Brain microvascular endothelial cell (primary cell): ENCODE results near the gene SRRT.

Experiments
- DNase-seq: peaks from one replicate; pipeline ENCODE4 v3.0.0-alpha.2; 2020
- H3K27ac ChIP-seq: fragments of 250-450 bp; sonication (Bioruptor Pico); 2 replicates; pipeline ENCODE4 v1.5.1; 2020; ENCODE audit warnings: mild to moderate bottlenecking, moderate library complexity
- H3K27me3 ChIP-seq: fragments of 250-450 bp; sonication (Bioruptor Pico); replicated peaks from 2 replicates; pipeline ENCODE4 v1.5.1; 2020; ENCODE audit warnings: mild to moderate bottlenecking
- H3K36me3 ChIP-seq: fragments of 250-450 bp; sonication (Bioruptor Pico); replicated peaks from 2 replicates; pipeline ENCODE4 v1.5.1; 2020; ENCODE audit warnings: mild to moderate bottlenecking
- H3K4me3 ChIP-seq: 2 replicates; pipeline ENCODE4 v1.5.1; 2011; ENCODE audit warnings: low read depth, mild to moderate bottlenecking, control low read depth, low read length, moderate library complexity
- in situ Hi-C: cut with HindIII; loops from 2 replicates; pipeline ENCODE4 v1.10.0; 2017; ENCODE audit warnings: low sequenced_read_pairs, low pct_ligation_motif_present
- TF ChIP-seq, protein P1 (sequence below): IDR thresholded peaks from 2 replicates; pipeline ENCODE4 v1.5.1; 2011; ENCODE audit warnings: low read depth, mild to moderate bottlenecking, moderate library complexity, low read length, control low read depth, inconsistent platforms; ENCODE audit errors: missing control alignments

SRRT gene

DNA sequence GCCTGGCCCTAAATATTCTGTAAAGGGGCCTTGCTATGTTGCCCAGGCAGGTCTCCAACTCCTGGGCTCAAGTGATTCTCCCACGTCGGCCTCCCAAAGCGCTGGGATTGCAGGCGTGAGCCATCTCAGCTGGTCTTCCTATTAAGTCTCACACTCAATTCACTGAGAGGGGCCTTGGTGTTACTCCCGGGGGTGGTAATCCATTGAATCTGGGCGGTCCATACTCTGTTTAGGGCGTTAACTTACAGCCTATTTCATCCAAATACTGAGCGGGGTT is 665 bp upstream of the SRRT start:
- peaks cover 50% of the 10 kb centered on the region for H3K36me3 ChIP-seq
- peak overlapping the region; percentile 89 for H3K4me3 ChIP-seq
- in situ Hi-C loops = no loop called here
- peak overlapping the region; percentile 86 for H3K27ac ChIP-seq
- TF ChIP-seq, protein P1, sequence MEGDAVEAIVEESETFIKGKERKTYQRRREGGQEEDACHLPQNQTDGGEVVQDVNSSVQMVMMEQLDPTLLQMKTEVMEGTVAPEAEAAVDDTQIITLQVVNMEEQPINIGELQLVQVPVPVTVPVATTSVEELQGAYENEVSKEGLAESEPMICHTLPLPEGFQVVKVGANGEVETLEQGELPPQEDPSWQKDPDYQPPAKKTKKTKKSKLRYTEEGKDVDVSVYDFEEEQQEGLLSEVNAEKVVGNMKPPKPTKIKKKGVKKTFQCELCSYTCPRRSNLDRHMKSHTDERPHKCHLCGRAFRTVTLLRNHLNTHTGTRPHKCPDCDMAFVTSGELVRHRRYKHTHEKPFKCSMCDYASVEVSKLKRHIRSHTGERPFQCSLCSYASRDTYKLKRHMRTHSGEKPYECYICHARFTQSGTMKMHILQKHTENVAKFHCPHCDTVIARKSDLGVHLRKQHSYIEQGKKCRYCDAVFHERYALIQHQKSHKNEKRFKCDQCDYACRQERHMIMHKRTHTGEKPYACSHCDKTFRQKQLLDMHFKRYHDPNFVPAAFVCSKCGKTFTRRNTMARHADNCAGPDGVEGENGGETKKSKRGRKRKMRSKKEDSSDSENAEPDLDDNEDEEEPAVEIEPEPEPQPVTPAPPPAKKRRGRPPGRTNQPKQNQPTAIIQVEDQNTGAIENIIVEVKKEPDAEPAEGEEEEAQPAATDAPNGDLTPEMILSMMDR = no peak
- DNase-seq = no peak
- no peaks in the 10 kb centered on the region for H3K27me3 ChIP-seq

DNA sequence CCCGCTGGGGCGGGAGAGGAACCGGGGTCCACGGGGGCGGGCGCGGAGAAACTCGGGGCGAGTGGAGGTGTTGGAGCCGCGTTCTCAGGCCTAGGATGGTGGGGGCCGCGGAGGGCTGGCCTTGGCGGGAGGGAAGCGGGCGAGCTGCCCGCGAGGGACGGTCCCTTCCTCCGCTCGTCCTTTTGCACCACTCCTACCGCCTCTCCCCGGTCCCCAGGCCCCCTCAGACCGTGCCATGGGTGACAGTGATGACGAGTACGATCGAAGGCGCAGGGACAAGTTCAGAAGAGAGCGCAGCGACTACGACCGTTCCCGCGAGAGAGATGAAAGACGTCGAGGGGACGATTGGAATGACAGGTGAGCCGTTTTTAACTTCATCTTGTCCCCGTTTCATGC is 451 bp downstream of the SRRT start:
- TF ChIP-seq, protein P1 = no peak
- H3K27me3 ChIP-seq = no peaks in the 10 kb centered on the region
- peak overlapping the region; percentile 89 for H3K4me3 ChIP-seq
- peaks cover 47% of the 10 kb centered on the region for H3K36me3 ChIP-seq
- no peak for DNase-seq
- H3K27ac ChIP-seq = peak overlapping the region; percentile 86
- in situ Hi-C loops = no loop called here

DNA sequence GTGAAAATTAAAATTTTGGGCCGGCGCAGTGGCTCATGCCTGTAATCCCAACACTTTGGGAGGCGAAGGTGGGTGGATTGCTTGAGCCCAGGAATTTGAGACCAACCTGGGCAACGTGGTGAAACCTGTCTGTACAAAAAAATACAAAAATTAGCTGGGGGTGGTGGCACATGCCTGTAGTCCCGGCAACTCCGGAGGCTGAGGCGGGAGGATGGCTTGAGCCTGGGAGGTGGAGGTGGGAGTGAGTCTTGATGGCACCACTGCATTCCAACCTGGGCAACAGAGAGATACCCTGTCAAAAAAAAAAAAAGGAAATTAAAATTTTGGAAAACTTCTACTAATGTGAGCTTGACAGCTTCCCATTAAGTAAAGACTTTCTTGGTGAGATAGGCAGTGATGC is 3.1 kb downstream of the SRRT start:
- no peak overlapping the region for H3K4me3 ChIP-seq
- in situ Hi-C loops = no loop called here
- no peaks in the 10 kb centered on the region for H3K27me3 ChIP-seq
- no peak for DNase-seq
- TF ChIP-seq, protein P1 = no peak
- H3K27ac ChIP-seq = no peak overlapping the region
- H3K36me3 ChIP-seq = peaks cover 50% of the 10 kb centered on the region

DNA sequence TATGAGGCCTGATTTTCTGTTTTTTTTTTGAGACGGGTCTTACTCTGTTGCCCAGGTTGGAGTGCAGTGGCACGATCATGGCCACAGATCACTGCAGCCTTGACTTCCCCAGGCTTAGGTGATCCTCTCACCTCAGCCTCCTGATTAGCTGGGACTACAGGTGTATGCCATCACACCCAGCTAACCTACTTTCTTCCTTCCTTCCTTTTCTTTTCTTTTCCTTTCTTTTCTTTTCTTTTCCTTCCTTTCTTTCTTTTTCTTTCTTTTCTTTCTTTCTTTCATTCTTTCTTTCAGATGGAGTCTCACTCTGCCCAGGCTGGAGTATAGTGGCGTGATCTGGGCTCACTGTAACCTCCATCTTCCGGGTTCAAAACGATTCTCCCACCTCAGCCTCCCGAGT is 3.8 kb downstream of the SRRT start:
- in situ Hi-C loops = no loop called here
- Histone ChIP-seq H3K36me3 (peaks cover 50% of the 10 kb centered on the region), H3K4me3 (no peak overlapping the region), H3K27ac (no peak overlapping the region), H3K27me3 (no peaks in the 10 kb centered on the region)
- TF ChIP-seq, protein P1 = no peak
- DNase-seq = no peak

DNA sequence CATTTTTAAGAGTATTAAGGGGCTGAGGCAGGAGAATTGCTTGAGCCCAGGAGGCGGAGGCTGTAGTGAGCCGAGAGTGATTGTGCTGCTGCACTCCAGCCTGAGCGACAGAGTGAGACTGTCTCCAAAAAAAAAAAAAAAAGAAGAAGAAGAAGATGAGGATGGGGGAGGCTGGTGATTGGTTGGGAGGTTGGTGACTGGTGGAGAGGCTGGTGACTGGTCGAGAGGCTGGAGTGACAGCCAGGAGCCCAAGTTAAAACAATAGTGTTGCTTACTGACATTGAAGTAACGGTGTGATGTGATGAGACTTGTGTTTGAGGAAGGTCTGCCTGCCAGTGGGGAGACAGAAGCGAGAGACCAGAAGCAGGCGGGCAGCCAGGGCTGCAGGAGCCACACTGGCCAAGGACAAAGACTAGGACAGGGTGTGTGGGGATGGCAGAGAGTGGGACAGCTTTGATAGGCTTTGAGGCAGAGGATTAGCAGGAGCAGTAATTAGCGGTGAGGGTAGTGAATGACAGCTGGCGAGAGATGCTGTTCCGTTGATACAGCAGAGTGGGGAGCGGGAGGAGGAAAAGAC is 4.9 kb downstream of the SRRT start:
- Histone ChIP-seq H3K27ac (no peak overlapping the region), H3K4me3 (no peak overlapping the region), H3K27me3 (no peaks in the 10 kb centered on the region), H3K36me3 (peaks cover 52% of the 10 kb centered on the region)
- in situ Hi-C loops = no loop called here
- DNase-seq = no peak
- TF ChIP-seq, protein P1 = no peak

DNA sequence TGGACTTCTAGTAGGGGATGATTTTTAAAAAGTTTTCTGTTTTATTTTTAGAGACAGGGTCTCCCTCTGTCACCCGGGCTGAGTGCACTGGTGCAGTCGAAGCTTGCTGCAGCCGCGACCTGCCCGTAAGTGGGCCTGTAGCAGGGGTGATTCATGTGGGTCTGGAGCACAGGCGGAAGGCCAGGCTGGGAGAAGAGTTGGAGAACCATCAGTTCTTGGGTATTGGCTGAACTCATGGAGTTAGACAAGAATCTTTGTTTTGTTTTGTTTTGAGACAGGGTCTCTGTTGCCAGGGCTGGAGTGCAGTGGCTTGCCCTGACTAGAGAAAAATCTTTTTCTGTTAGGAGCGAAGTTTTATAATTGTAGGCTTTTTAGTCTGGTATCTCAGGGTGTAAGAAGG is 5.7 kb downstream of the SRRT start:
- Histone ChIP-seq H3K36me3 (peaks cover 61% of the 10 kb centered on the region), H3K27me3 (no peaks in the 10 kb centered on the region), H3K27ac (no peak overlapping the region), H3K4me3 (no peak overlapping the region)
- TF ChIP-seq, protein P1 = no peak
- in situ Hi-C loops = no loop called here
- no peak for DNase-seq
